Mesenchymal stem cell (in vitro differentiated cells and primary cell): ENCODE data around the gene ZDHHC23.

Experiments
- DNase-seq: peaks from one replicate; pipeline ENCODE4 v3.0.0-alpha.2; 2013
- H2AFZ ChIP-seq: one replicate; pipeline ENCODE4 v1.6.1; 2013; ENCODE audit warnings: low read depth, mild to moderate bottlenecking, control low read depth, inconsistent platforms, low read length, moderate library complexity
- H2AK5ac ChIP-seq: 2 replicates; pipeline ENCODE4 v1.6.1; 2013; ENCODE audit warnings: low read length, moderate library complexity, mild to moderate bottlenecking, inconsistent platforms; ENCODE audit not compliant: severe bottlenecking
- H2BK120ac ChIP-seq: one replicate; pipeline ENCODE4 v1.6.1; 2013; ENCODE audit warnings: low read depth, mild to moderate bottlenecking, inconsistent platforms, low read length, moderate library complexity
- H2BK12ac ChIP-seq, 2 experiments: one replicate each; pipeline ENCODE4 v1.6.1; 2013; ENCODE audit warnings: inconsistent platforms in 2 of 2, low read length in 2 of 2, mild to moderate bottlenecking in 2 of 2, moderate library complexity in 2 of 2, control low read depth in 1 of 2
- H2BK15ac ChIP-seq: one replicate; pipeline ENCODE4 v1.6.1; 2013; ENCODE audit warnings: mild to moderate bottlenecking, low read depth, inconsistent platforms; ENCODE audit not compliant: poor library complexity, severe bottlenecking
- H2BK5ac ChIP-seq: 2 replicates; pipeline ENCODE4 v1.6.1; 2013; ENCODE audit warnings: low read depth, mild to moderate bottlenecking, low read length, control low read depth, inconsistent platforms; ENCODE audit not compliant: poor library complexity, severe bottlenecking
- H3K14ac ChIP-seq, 2 experiments: one replicate each; pipeline ENCODE4 v1.6.1; 2013; ENCODE audit warnings: inconsistent platforms in 2 of 2, low read length in 2 of 2, control low read depth in 1 of 2, mild to moderate bottlenecking in 1 of 2, moderate library complexity in 1 of 2
- H3K18ac ChIP-seq, 2 experiments: one replicate each; pipeline ENCODE4 v1.6.1; 2013; ENCODE audit warnings: inconsistent platforms in 2 of 2, low read length in 2 of 2, control low read depth in 1 of 2, low read depth in 1 of 2, mild to moderate bottlenecking in 1 of 2
- H3K23ac ChIP-seq, 2 experiments: one replicate each; pipeline ENCODE4 v1.6.1; 2013; ENCODE audit warnings: inconsistent platforms in 2 of 2, low read length in 2 of 2, mild to moderate bottlenecking in 2 of 2, moderate library complexity in 2 of 2, control low read depth in 1 of 2
- H3K27ac ChIP-seq: 2 replicates; pipeline ENCODE4 v1.5.1; 2013; ENCODE audit warnings: mild to moderate bottlenecking, moderate library complexity, low read length, control low read depth, inconsistent platforms; ENCODE audit not compliant: poor library complexity, severe bottlenecking
- H3K27me3 ChIP-seq, 2 experiments: 2 replicates each; pipeline versions ENCODE4 v1.6.1 to v1.7.0; 2013; ENCODE audit warnings: low read length in 2 of 2, mild to moderate bottlenecking in 2 of 2, moderate library complexity in 2 of 2, control low read depth in 1 of 2, inconsistent platforms in 1 of 2; ENCODE audit not compliant: control insufficient read depth in 1 of 2, insufficient read depth in 1 of 2
- H3K36me3 ChIP-seq, 2 experiments: 2 replicates each; pipeline versions ENCODE4 v1.6.1 to v1.7.0; 2013; ENCODE audit warnings: low read length in 2 of 2, control low read depth in 1 of 2, inconsistent platforms in 1 of 2, low read depth in 1 of 2, mild to moderate bottlenecking in 1 of 2; ENCODE audit not compliant: insufficient read depth in 2 of 2, control insufficient read depth in 1 of 2
- H3K4ac ChIP-seq, 2 experiments: one replicate each; pipeline ENCODE4 v1.6.1; 2013; ENCODE audit warnings: inconsistent platforms in 2 of 2, low read length in 2 of 2, mild to moderate bottlenecking in 2 of 2, moderate library complexity in 2 of 2, control low read depth in 1 of 2, low read depth in 1 of 2
- H3K4me1 ChIP-seq: 2 replicates; pipeline ENCODE4 v1.6.1; 2013; ENCODE audit warnings: low read depth, low read length, control low read depth; ENCODE audit not compliant: control insufficient read depth, insufficient read depth
- H3K4me2 ChIP-seq: 2 replicates; pipeline ENCODE4 v1.6.1; 2013; ENCODE audit warnings: low read length, mild to moderate bottlenecking, inconsistent platforms; ENCODE audit not compliant: poor library complexity, severe bottlenecking
- H3K4me3 ChIP-seq, 2 experiments: 2 replicates each; pipeline versions ENCODE4 v1.5.1 to v1.7.0; 2013; ENCODE audit warnings: low read length in 2 of 2, mild to moderate bottlenecking in 2 of 2, control low read depth in 1 of 2, low read depth in 1 of 2; ENCODE audit not compliant: insufficient read depth in 1 of 2
- H3K79me1 ChIP-seq: replicated peaks from 2 replicates; pipeline ENCODE4 v1.6.1; 2013; ENCODE audit warnings: mild to moderate bottlenecking, control low read depth, low read length, inconsistent platforms; ENCODE audit not compliant: poor library complexity, severe bottlenecking
- H3K9ac ChIP-seq: 2 replicates; pipeline ENCODE4 v1.7.0; 2013; ENCODE audit warnings: mild to moderate bottlenecking, low read length, moderate library complexity
- H3K9me3 ChIP-seq: 2 replicates; pipeline ENCODE4 v1.7.0; 2013; ENCODE audit warnings: mild to moderate bottlenecking, low read length; ENCODE audit not compliant: control insufficient read depth
- H4K8ac ChIP-seq: one replicate; pipeline ENCODE4 v1.6.1; 2013; ENCODE audit warnings: inconsistent platforms, mild to moderate bottlenecking, low read length, moderate library complexity
- H4K91ac ChIP-seq: one replicate; pipeline ENCODE4 v1.6.1; 2013; ENCODE audit warnings: mild to moderate bottlenecking, low read length, inconsistent platforms
- WGBS: methylation state at CpG from one replicate; pipeline ENCODE4 v1.1.7; 2013; ENCODE audit warnings: mixed read lengths; 5-methylcytosine and 5-hydroxymethylcytosine counted together

The ZDHHC23 gene

GRCh38 chr3:113985541-113985940 lies 37.7 kb downstream of the ZDHHC23 start:
- Histone ChIP-seq H3K14ac (no peak overlapping the region), H3K79me1 (no peaks in the 10 kb centered on the region), H2BK15ac (no peak overlapping the region), H3K9ac (no peak overlapping the region), H2BK12ac (no peak overlapping the region), H2BK120ac (no peak overlapping the region), H3K18ac (no peak overlapping the region), H4K91ac (no peak overlapping the region), H3K36me3 (peaks cover 0 to 26% of the 10 kb centered on the region in 2 experiments), H3K27me3 (no peaks in the 10 kb centered on the region), H2BK5ac (no peak overlapping the region), H2AFZ (no peak overlapping the region), H3K23ac (no peak overlapping the region), H3K4ac (no peak overlapping the region), H4K8ac (no peak overlapping the region), H3K9me3 (no peaks in the 10 kb centered on the region), H3K27ac (no peak overlapping the region), H3K4me3 (no peak overlapping the region), H3K4me1 (no peaks in the 10 kb centered on the region), H3K4me2 (no peak overlapping the region), H2AK5ac (no peak overlapping the region)
- no peak for DNase-seq
- 77% methylated on average over 4 of the region's 4 CpGs for WGBS

- H3K79me1 ChIP-seq = no peaks in the 10 kb centered on the region
- H4K8ac ChIP-seq = no peak overlapping the region
- H3K4me2 ChIP-seq = no peak overlapping the region
- no peak overlapping the region for H3K23ac ChIP-seq
- whole genome bisulfite sequencing = 84% methylated on average over 5 of the region's 5 CpGs
- DNase-seq = no peak
- no peak overlapping the region for H2BK5ac ChIP-seq
- no peak overlapping the region for H2AFZ ChIP-seq
- H3K27ac ChIP-seq = no peak overlapping the region
- H2BK120ac ChIP-seq = no peak overlapping the region
- no peak overlapping the region for H4K91ac ChIP-seq
- H3K4me3 ChIP-seq = no peak overlapping the region
- H3K14ac ChIP-seq = no peak overlapping the region
- no peak overlapping the region for H3K9ac ChIP-seq
- H3K18ac ChIP-seq = no peak overlapping the region
- H2BK15ac ChIP-seq = no peak overlapping the region
- no peak overlapping the region for H2BK12ac ChIP-seq
- no peak overlapping the region for H3K4ac ChIP-seq
- no peaks in the 10 kb centered on the region for H3K27me3 ChIP-seq
- H3K4me1 ChIP-seq = no peaks in the 10 kb centered on the region
- peaks cover 11% of the 10 kb centered on the region for H3K9me3 ChIP-seq
- peaks cover 12 to 45% of the 10 kb centered on the region in 2 experiments for H3K36me3 ChIP-seq
- no peak overlapping the region for H2AK5ac ChIP-seq
Measured at GRCh38 chr3:114005481-114005880, 57.7 kb downstream of the ZDHHC23 start.

- Histone ChIP-seq H3K14ac (no peak overlapping the region), H3K36me3 (peaks cover 4 to 9% of the 10 kb centered on the region in 2 experiments), H3K4me2 (no peak overlapping the region), H4K91ac (no peak overlapping the region), H3K23ac (no peak overlapping the region), H2BK15ac (no peak overlapping the region), H3K27me3 (no peaks in the 10 kb centered on the region), H3K4ac (no peak overlapping the region), H2BK120ac (no peak overlapping the region), H2BK12ac (no peak overlapping the region), H2BK5ac (no peak overlapping the region), H3K79me1 (no peaks in the 10 kb centered on the region), H2AK5ac (no peak overlapping the region), H3K9me3 (peaks cover under 1% of the 10 kb centered on the region), H3K4me3 (no peak overlapping the region), H3K27ac (no peak overlapping the region), H3K9ac (no peak overlapping the region), H3K4me1 (no peaks in the 10 kb centered on the region), H2AFZ (no peak overlapping the region), H4K8ac (no peak overlapping the region), H3K18ac (no peak overlapping the region)
- no CpG with 5 or more reads among the region's 2 CpGs for WGBS
- no peak for DNase-seq
Measured at GRCh38 chr3:114011059-114011797, 63.4 kb downstream of the ZDHHC23 start.
